ENCODE results near the gene CMAS. TPM values are rescaled to one million over a fixed set of nuclear protein-coding genes. Genes with fewer than 3 reads are reported as not detected.
"Not testable (repeated sequence)": the region's sequence is repeated elsewhere in the genome, so short reads cannot be mapped to it uniquely, and the experiment has no call there.

CMAS gene
- polyA plus RNA-seq, 10 donors: 28.8 to 36.3 (median 31.2) TPM

GRCh38 chr12:22043943-22044342 is 2.1 kb upstream of the CMAS start:
- DNase-seq: no peak

- no peak for DNase-seq
Measured at GRCh38 chr12:22044391-22044790, 1.6 kb upstream of the CMAS start.

GRCh38 chr12:22046968-22047390 is 961 bp downstream of the CMAS start:
- no peak for DNase-seq

GRCh38 chr12:22047494-22047893 is 1.5 kb downstream of the CMAS start:
- DNase-seq: no peak

GRCh38 chr12:22048351-22049041 is 2.5 kb downstream of the CMAS start:
- DNase-seq: no peak

GRCh38 chr12:22050078-22050477 is 4.1 kb downstream of the CMAS start:
- no peak for DNase-seq

GRCh38 chr12:22051114-22051698 is 5.2 kb downstream of the CMAS start:
- no peak for DNase-seq

GRCh38 chr12:22052994-22053393 is 7.0 kb downstream of the CMAS start:
- DNase-seq: not testable (repeated sequence)

- DNase-seq: no peak
Measured at GRCh38 chr12:22054155-22054554, 8.1 kb downstream of the CMAS start.

- DNase-seq: no peak
Measured at GRCh38 chr12:22056607-22057006, 10.6 kb downstream of the CMAS start.

- no peak for DNase-seq
Measured at GRCh38 chr12:22059976-22060647, 14.1 kb downstream of the CMAS start.

GRCh38 chr12:22064968-22065367 is 18.9 kb downstream of the CMAS start:
- DNase-seq: no peak

GRCh38 chr12:22066310-22066709 is 20.3 kb downstream of the CMAS start:
- no peak for DNase-seq

GRCh38 chr12:22069851-22070250 is 23.8 kb downstream of the CMAS start:
- DNase-seq: no peak

- no peak for DNase-seq
Measured at GRCh38 chr12:22082190-22082701, 36.2 kb downstream of the CMAS start.

GRCh38 chr12:22083167-22083566 is 37.1 kb downstream of the CMAS start:
- DNase-seq: peak; percentile 38 to 69 (median 46)

GRCh38 chr12:22084852-22085251 is 38.8 kb downstream of the CMAS start:
- no peak for DNase-seq

- no peak for DNase-seq
Measured at GRCh38 chr12:22088886-22089285, 42.9 kb downstream of the CMAS start.

GRCh38 chr12:22089486-22089885 is 43.5 kb downstream of the CMAS start:
- no peak for DNase-seq

GRCh38 chr12:22099062-22099461 is 53.0 kb downstream of the CMAS start:
- not testable (repeated sequence) for DNase-seq

GRCh38 chr12:22100958-22101748 is 55.1 kb downstream of the CMAS start:
- DNase-seq: peak; percentile 31 to 66 (median 53)

GRCh38 chr12:22101749-22102243 is 55.8 kb downstream of the CMAS start:
- DNase-seq: peak; percentile 27 to 57 (median 46)

All from muscle of back (tissue), 11 donors.